GM21528 (cell line): ENCODE results near the gene KCNAB1.

ENCODE experiments used
- ATAC-seq: cut with Tn5 transposase; IDR thresholded peaks from one replicate; pipeline ENCODE4 v1.9.1; 2021; ENCODE audit warnings: mild to moderate bottlenecking, moderate library complexity; ENCODE audit not compliant: unreplicated experiment, low FRiP score

The KCNAB1 gene

DNA sequence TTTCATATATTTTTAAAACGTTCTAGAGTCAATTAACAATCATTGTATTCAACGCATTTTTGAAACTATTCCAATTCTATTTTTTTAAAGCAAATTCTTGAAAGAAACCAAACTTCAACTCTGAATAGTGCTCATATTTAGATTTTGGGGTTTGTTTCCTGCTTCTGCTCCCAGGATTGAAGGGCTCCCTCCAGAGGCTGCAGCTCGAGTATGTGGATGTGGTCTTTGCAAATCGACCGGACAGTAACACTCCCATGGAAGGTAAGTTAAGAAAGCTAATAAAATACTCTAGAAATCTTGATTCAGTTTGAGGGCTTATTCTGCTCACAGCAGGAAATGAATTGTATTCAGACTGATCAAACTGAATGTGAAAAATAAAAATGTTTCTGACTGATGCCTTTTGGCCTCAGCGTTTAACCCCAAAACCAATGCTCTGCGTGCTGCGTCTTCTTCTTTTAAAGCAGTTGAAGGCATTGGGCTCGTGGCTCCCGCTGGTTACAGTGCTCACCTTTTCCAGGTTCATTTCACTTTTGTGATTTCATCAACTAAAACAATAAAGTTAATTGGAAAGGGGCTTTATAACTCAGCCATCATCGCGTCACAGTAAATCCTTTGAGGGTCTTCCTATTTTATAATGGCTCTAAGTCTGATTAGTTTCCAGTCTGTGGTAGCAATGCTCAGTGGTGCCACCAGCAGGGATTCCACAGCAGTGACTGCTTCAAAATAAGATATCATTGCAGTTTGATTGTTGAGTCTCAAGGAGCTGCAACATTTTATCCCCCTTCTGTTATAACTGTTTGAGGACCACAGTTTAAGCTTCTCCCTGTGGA, 354.4 kb downstream of the KCNAB1 start:
- ATAC-seq = no peak

DNA sequence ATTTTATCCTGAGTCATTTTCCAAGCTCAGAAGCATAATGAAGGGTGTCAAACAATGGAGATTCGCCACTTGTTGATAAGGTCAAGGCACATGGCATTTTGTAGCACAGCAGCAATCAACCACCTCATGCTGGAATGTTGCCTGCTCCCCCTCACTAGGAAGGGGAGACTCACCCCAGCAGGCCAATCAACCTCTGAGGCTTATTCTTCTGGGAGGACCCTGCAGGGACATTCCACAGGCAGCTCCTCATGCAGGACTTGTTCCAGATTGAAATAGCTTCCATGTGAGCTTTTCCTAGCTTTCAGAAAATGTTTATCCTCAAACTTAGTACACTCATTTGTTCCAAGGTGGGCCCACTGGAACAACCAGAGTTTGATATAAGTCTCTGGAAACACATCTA, 356.9 kb downstream of the KCNAB1 start:
- ATAC-seq = no peak

DNA sequence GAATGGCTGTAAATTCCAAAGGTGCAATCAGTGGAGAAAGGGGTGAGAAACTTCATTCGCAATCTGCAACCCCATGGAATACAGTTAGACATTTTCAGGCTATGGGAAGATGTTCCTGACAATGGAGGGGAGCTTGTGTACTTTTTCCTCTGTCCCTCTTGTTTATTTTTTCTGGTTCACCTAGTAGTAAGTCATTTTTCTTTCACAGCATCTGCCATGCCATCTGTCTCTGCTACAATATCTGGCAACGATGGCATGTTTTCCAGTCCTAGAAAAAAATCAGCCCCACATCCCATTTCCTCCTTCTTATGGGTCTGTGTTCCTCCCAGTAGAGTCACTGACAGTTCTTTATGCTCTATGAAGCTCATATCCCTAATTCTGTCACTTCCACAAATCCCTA, 358.5 kb downstream of the KCNAB1 start:
- ATAC-seq = no peak

DNA sequence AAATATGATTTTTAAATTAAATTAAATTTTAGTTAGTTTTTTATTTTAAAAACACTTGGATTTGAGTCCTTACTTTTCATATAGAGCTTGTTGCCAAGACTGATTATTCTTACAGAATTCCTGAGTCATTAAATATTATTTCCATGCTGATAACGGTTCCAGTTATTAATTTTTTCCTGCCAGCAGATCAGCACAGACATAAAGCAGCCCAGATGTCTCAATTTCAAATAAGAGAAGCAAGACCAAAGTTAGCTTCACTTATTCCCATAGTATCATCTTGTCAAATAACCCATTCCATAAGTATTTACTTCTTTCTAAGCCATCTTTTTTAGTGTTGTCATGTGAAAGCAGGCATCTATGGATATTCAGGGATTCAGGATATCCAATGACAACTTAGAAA, 359.2 kb downstream of the KCNAB1 start:
- no peak for ATAC-seq

DNA sequence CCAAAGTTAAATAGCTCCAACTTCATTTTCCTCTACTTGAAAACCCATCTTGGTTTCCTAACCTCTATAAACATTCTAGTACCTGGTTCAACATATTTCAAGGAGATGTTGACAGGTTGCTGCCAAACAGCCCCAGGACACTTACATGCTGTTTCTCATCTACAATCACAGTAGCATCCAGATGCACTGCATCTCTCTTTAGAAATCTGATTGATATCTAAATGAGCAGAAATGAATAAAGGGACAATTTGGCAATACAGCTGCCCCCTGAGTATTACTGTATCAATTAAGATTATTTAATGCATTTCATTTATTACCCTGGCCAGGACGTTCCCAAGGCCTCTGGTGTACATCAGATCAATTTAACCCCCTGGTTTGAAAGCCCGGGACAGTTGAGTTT, 360.6 kb downstream of the KCNAB1 start:
- no peak for ATAC-seq

DNA sequence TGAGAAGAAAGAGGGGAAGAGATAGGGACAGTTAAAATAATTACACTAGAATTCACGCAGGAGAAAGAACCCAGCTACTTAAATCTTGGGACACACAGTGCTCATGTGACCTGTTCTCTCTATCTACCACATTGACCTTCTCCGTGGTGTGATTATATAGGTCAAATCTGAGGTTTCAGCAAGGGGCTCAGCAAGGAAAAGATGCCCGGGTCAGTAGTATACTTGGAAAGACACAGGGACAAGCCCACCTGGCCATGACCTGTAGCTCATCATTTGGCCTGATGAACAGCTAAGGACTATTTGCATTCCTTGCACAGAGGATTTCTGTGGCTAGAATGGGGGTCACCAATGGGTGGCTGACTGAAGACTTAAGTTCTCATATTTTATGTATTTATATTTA, 362.6 kb downstream of the KCNAB1 start:
- ATAC-seq = no peak

DNA sequence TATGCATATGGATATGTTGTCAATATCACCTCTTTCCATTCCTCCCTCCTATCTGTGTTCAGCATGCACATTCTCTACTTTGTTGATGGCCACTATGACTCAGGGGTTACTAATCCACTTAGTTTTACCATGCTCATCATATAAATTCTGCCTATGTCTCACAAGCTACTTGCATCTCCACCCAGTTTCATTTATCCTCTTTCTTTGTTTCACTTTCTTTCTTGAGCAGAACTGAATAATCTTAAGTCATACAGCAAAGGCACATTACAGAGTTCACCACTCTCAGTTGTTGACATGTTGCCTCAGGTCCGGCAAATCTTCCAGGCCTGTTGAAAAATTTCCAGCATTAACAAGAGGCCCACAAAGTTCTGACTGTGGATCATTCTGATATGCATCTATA, 363.0 kb downstream of the KCNAB1 start:
- peak; percentile 85 for ATAC-seq

DNA sequence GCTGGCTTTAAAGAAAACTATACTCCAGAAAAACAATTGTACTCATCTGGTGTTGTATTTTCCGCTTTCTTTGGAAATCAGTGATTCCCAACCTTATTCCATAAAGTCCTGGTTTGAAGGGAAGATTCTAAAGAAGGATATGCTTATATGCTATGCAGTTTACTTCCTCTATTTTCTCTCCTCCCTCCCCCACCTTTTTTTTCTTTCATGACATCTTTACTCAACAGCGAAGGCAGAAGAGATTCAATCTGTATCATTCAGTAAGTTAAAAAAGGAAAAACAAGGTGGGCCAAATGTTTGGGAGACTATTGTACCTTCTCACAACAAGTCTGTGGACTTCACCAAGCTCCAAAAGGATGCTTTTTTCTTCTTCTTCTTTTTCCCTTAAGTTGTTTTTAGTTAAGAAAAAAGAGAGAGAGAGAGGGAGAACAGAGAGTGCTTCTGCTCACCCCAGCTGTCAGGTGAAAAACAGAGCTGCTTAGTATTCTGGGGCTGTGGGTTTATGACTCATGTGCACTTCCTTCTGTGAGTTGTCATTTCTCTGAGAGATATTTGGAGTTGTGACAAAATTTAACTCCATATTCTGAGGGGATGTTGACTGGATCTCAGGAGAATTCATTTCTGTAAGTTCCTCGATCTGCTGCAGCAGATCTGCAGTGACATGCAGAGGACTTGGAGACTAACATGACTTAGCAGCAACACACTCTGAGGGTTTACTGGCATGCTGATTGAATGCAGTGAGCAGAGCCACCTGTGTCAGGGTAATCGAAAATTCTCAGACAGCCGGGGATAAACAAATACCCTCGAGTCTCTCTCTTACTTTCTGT, 363.8 kb downstream of the KCNAB1 start:
- peak; percentile 92 for ATAC-seq

DNA sequence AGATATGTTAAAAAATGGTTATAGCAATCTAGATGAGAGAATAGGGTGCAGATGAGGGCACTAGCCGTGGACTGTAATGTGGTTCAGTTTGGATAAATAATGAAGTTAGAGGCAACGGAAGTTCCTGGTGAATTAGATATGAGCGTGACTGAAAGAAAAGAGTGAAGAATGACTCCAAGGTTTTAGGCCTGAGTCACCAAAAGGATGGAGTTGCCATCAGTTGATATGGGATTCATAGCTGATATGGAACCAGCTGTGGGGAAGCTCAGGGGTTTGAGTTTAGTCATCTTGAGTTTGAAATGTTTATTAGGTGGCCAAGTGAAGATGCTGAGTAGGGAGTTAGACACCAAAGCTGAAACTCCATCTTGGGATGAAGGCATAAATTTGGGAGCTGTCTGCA, 368.4 kb downstream of the KCNAB1 start:
- no peak for ATAC-seq

DNA sequence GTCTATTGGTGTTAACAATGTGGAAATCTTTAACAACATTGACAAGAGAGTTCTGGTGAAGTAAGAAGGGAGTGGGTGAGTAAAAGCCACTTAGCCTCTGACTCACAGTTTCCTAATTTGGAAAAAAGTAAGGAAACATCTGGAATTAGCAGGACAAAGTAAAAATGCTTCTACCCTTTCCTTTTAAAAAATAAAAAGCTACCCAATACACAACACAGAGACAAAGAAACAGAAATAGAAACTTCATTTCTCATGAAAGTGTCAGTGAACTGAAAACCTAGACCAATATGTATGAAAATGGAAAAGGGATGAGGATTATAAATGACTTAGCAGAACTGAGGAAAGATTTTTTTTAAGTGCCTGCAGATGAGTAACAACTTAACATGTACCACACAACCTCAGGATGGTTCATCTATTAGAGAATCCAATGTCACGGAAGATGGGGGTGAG, 369.1 kb downstream of the KCNAB1 start:
- no peak for ATAC-seq

DNA sequence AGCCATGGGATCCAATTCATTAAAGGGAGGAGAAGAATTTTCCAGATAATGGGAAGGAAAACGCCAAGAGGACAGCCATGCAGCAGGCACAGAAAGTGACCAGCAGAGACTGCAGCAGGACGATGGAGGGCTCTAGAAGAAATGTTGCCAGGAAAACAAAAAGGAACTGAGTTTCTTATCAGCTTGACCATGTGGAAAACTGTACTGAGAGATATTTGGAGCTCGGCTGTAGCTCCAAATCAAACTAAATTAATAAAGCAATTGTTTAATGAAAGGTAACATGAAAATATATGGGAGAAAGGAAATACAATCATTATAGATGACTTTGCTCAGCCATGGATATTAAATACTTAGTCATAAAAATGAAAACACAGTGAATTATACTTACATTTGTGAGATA, 370.8 kb downstream of the KCNAB1 start:
- no peak for ATAC-seq

DNA sequence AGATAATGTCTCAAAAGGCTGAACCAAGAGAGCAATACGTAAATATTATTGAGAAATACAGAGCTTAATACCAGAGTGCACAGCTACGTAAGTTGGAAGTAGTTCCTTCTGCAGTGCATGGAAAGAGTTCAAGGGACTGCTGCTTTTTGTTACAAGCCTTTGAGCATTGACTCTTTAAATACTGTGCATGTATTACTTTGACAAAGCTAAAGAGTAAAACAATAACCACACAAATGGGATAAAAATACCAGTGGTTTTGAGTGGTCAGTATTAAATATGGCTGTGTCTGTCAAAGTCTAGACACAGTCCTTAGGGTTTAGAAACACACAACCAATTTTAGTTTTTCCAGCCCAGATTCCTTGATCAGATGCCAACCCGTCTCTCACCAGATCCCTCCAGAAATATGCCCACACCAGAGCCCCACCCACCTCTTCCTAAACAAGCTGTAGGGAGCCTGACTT, 372.5 kb downstream of the KCNAB1 start:
- no peak for ATAC-seq

DNA sequence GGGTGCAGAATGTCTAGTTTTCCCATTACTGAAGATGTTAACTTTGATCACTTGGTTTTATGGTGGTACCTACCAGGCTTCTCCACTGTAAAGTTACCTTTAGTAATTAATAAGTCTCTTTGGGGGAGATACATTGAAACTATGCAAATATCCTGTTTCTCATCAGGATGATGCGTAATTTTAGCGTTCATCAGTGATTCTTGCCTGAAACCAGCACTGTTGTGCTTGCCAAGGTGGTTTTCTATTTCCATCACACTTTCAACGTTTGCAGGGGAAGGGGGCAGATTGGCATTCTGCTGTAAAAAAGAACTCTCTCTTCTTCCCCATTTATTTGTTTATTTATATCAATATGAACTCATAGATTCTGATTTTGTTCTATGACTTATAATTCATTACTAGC, 373.5 kb downstream of the KCNAB1 start:
- no peak for ATAC-seq

DNA sequence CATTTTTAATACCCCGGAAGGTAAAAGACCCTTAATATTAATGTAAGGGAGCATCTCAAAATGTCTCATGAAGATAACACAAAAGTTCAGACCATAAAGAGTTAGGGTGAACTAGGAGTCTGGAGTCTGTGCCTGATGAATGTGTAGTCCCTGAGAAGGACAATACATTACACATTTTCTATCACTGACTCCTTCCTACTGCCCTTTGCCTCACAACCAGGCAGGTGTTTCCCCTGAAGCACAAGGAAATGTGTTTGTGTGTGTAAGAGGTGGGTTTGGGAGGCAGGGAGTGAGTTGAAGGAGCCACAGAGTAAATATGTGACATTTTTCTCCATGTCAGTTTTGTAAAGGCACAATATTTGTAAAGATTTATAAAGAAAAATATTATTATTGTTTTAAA, 375.4 kb downstream of the KCNAB1 start:
- no peak for ATAC-seq

DNA sequence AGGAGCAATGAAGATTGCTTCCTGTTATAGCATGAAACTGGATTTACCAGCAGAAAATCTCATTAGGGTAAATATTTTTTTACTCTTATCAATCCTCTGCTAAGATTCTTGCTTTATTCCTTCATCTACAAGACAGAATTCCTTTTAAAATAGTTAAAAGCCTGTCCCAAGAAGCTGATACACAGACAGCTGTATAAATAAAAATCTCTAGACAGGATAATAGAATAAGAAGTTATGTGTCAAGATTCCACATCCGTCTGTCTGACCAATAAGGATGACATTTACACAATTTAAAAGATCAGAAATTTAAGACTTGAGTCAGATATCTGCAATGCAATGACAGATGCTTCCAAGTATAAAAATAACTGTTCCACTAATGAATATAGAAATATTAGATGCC, 376.9 kb downstream of the KCNAB1 start:
- no peak for ATAC-seq

DNA sequence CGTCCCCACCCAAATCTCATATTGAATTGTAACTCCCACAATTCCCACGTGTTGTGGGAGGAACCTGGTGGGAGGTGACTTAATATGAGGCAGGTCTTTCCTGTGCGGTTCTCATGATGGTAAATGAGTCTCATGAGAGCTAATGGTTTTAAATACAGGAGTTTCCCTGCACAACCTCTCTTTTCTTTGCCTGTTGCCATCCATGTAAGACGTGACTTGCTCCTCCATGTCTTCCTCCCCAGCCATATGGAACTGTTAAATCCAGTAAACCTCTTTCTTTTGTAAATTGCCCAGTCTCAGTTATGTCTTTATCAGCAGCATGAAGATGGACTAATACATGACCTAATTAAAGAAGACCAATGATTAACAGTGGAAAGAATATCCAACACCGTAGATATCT, 377.9 kb downstream of the KCNAB1 start:
- ATAC-seq = no peak

DNA sequence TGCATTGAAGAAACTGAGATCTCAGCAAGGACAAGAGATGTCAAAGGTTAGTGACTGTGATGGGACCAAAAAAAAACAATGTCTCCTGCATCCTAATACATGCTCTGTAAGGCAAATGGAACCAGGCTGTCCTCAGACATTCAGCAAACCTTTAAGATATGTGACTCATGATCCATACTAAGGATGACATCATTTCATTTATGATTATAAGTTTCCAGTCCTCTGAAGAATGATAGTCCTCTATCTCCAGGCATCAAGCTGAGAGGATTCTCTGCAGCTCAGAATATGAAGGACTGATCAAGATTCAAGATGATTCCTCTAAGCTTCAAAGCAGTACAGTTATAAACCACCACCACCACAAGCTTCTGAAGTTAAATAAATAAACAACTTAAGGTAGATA, 386.9 kb downstream of the KCNAB1 start:
- ATAC-seq = no peak

DNA sequence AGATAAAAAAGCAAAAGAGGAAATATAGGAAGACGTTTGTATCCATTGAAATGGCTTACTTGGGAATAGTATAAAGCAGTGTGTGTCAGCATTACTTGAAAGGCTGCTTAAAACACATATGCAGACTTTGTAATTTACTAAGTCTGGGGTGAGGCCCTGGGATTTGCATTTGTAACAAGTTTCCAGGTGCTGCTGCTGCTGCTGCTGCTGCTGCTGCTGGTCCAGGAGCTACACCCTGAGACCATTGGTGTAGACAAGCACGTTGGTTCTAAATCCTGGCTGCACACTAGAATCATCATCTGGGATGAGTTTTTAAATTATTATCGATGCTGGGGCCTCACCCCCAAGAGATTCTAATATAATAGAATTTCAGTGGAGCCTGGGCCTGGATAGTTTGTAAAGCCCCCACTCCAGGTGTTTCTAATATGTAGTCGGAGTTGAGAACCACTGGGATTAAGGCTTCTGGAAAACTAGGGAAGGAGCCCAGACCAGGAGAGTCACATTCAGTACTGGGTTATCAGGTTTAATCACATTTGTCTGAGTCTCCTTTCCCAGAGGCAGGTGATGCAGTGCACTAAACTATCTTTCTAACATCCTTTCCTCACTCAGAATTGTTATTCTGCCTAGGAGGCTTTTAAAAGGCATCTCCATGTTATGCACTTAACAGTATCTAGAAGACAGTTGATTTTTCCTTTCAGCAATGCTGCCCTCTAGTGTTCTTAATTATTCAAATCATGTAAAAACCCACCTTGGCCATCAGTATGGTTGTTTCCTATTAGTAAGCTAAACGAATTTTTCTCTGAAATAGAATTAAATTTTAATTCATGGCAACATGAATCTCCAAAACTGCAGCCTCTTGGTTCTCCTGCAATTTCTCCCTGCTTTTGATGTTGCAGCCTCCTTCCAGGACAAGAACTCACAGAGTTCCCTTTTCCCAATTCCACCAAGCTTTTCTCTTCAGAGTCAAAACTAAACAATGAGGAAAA, 389.1 kb downstream of the KCNAB1 start:
- ATAC-seq = no peak

DNA sequence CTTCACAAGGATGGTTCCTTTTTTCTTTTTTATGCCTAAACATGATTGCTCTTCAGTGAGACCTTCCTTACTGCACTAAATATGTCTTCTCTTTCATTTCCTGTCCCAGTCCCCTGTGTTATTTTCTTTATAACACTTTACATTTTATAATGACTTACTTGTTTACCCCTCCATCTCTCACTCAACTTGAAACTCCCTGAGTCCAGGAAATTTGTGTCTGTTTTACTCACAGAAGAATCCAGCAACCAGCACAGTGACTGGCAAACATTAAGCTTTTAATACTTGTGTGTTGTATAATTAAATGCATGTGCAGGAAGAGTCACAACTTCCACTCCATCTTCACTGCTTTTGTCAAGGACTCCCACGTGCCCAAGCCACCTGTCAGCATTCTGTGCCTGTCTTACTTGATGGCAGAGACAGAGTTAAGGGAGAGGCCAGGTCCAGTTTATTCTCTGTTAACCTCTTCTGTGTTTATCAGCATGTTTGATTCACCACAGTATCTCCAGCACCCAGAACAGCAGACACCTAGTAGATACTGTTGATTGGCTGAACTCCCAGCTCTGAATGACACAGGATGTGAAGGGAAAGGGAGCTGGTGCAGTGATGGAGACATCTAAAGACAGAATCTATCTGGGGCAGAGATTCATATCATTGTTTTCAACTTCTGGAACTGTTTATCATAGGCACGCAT, 391.8 kb downstream of the KCNAB1 start:
- no peak for ATAC-seq

DNA sequence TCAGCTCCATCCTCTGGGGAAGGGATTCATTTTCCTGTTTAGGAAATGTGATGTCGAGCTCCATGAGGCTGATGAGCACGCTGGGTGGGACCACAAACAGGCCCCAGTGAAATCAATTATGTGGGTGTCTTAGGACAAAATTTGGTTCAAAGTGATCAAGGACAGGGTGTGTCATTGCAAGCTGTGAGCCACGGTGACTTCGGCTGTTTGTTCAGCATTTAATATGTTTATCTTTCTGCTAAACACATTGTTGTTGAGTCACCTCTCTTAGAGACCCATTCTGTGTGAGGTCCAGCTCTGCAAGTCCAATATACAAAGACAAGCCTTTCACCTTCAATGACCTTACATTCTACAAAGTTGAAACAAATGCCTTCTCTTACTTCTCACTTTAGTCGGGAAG, 393.2 kb downstream of the KCNAB1 start:
- ATAC-seq = no peak
